ENCODE data around the gene PLK2.
A peak's percentile ranks its signal among the peaks of the same experiment; 100 is the strongest.

Gene PLK2

GRCh38 chr5:58477760-58478376 lies 18.0 kb upstream of the PLK2 start:
- no peak for DNase-seq (ENCODE audit: low spot score)

DNA sequence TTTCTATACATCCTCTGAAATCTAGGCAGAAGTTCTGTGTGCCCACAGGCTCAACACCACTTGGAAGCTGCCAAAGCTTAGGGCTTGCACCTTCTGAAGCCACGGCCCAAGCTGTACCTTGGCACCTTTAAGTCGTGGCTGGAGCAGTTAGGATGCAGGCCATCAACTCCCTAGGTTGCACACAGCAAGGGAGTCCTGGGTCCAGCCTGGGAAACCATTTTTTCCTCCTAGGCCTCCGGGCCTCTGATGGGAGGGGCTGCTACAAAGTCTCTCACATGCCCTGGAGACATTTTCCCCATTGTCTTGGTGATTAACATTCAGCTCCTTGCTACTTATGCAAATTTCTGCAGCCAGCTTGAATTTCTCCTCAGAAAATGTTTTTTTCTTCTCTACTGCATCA lies 15.5 kb upstream of the PLK2 start:
- DNase-seq (ENCODE audit: low spot score): no peak

- no peak for DNase-seq (ENCODE audit: low spot score)
These were observed 10.0 kb upstream of the PLK2 start for GRCh38 chr5:58469896-58470295.

DNA sequence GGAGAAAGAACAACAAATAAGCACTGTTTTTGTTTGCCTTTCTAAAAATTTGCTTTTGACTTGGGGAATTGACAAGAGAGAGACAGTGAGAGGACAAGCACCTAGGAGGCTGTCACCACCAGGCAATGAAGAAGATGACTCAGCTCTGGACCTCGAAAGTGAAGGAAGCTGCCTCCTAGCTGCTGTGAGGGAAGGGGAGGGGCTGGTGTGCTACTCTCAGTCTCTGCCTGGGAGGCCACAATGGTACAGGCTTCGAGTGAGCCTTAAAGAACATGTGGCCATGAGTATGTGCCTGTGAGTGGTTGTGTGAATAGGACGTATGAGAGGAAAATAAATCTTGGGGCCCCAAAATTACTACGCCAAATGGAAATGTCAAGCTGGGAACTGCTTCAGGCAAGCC lies 7.1 kb upstream of the PLK2 start:
- DNase-seq (ENCODE audit: low spot score): no peak

DNA sequence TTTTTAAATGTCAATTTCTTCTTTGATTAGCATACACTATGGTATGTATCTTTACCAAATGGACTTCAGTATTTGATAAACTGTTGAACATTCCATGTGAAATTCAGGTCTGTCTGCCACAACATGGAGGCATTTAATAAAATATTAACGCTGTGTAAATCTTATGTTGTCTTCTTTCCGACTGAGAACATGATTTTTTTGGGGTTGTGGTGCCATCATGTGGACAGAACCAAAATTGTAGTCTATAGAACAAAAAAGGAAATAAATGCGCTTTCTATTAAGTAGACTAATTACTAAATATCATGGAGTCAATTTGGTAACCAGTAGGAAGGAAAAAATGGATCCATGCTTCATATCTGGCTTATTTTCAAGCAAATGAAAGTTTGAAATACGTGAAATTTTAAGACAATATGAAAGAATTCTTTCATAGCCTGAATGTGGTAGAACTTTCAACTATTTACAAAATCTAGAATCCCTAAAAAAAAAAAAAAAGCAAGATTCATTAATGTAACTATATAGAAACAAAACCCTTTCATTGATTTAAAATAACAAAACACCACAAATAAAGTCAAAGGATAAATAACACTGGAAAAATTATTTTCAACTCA lies 2.8 kb upstream of the PLK2 start:
- DNase-seq (ENCODE audit: low spot score): peak; percentile 28

GRCh38 chr5:58462154-58462553 lies 2.3 kb upstream of the PLK2 start:
- peak; percentile 26 for DNase-seq (ENCODE audit: low spot score)

- DNase-seq (ENCODE audit: low spot score): peak; percentile 28
These were observed 923 bp upstream of the PLK2 start for GRCh38 chr5:58460732-58461286.

DNA sequence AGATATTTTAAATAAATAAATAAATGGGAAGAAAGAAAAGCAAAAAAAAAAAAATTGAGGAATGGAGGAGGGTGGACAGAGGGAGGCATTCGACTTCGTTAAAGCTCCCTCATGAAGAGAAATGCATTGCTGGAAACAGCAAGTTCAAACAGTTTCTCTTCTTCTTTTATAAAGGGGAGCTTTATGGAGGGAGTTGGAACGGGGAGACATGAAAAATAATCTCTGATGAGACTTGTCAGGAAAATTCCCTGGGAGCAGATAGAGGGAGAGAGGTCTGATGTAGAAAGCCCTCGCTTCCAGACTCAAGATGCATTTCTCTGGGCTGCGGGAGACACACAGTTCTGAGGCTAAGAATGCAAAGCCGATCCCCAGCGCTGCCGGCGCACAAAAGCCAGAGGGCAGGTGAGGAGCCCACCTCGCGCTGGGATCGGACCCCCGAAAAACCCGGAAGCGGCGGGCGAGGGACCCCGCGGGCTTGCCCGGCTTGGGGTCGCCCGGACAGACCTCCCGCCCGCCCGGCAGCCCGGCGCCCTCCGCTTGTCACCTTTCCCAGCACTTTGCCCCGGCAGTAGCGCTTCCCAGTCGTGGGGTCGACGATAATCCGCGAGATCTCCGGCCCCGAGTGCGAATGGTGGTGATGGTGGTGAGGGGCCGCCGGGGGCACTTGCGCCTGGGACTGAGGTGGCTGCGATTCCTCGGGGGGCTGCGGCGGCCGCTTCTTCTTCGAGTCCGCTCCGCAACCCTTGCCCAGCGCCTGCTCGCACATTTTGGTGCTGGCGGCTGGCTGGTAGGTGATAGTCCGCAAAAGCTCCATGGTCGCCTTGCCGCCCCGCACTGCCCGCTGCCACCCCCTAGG lies 512 bp downstream of the PLK2 start:
- DNase-seq (ENCODE audit: low spot score): no peak

GRCh38 chr5:58458743-58459145 lies 1.1 kb downstream of the PLK2 start:
- DNase-seq (ENCODE audit: low spot score): no peak

GRCh38 chr5:58458141-58458742 lies 1.6 kb downstream of the PLK2 start:
- no peak for DNase-seq (ENCODE audit: low spot score)

DNA sequence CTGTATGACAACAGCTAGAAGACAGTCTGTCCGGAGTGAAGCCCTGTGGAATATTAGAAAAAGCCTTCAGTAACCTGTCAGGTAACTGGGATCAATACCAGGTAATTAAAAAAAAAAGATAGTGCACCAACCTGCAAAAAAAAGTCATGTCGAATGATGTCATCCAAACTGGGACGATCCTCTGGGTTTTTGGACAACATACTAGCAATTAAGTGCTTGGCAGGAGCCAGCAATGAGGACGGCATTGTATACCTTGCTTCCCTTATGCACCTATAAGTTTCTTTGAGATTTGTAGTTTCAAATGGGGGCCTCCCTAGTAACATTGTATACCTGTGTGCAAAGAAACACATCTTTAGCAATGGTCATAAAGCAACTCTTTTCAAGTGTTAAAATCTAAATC lies 2.8 kb downstream of the PLK2 start:
- no peak for DNase-seq (ENCODE audit: low spot score)

GRCh38 chr5:58456486-58456885 lies 3.4 kb downstream of the PLK2 start:
- no peak for DNase-seq (ENCODE audit: low spot score)

- no peak for DNase-seq (ENCODE audit: low spot score)
These were observed 3.9 kb downstream of the PLK2 start for GRCh38 chr5:58456026-58456425.

GRCh38 chr5:58455480-58455879 lies 4.4 kb downstream of the PLK2 start:
- no peak for DNase-seq (ENCODE audit: low spot score)

GRCh38 chr5:58455066-58455465 lies 4.8 kb downstream of the PLK2 start:
- no peak for DNase-seq (ENCODE audit: low spot score)

GRCh38 chr5:58454025-58454424 lies 5.9 kb downstream of the PLK2 start:
- DNase-seq (ENCODE audit: low spot score): no peak

GRCh38 chr5:58453306-58453705 lies 6.6 kb downstream of the PLK2 start:
- DNase-seq (ENCODE audit: low spot score): no peak

DNA sequence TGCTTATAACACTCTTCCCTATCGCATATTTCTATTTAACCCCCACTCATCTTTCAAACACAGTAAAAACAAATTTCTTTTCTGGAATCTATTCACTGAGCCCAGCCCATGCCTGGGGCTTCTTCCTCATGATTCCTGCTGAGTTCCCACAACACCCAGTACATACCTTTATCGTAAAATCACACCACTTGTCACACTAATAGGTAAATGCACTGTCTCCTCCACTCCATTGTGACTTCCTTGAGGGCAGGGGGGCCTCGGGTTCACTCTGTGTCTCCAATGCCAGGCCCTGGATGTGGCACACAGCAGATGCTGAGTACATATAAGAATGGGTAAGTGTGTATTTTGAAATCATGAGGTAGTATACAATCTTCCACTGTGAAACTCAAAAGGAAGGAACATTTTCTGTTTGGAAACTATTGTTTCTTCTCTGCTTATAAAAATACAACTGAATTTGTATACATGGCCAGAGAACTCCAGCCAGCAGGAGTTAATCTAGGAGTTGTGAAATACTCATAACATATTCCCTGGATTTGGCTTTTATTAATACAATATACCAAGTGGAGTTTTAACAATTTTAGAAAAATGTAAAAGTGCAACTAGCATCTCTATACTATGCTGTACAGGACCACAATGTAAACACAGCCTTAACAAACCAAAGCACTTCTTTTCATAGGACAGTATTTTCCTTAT lies 7.2 kb downstream of the PLK2 start:
- no peak for DNase-seq (ENCODE audit: low spot score)

DNA sequence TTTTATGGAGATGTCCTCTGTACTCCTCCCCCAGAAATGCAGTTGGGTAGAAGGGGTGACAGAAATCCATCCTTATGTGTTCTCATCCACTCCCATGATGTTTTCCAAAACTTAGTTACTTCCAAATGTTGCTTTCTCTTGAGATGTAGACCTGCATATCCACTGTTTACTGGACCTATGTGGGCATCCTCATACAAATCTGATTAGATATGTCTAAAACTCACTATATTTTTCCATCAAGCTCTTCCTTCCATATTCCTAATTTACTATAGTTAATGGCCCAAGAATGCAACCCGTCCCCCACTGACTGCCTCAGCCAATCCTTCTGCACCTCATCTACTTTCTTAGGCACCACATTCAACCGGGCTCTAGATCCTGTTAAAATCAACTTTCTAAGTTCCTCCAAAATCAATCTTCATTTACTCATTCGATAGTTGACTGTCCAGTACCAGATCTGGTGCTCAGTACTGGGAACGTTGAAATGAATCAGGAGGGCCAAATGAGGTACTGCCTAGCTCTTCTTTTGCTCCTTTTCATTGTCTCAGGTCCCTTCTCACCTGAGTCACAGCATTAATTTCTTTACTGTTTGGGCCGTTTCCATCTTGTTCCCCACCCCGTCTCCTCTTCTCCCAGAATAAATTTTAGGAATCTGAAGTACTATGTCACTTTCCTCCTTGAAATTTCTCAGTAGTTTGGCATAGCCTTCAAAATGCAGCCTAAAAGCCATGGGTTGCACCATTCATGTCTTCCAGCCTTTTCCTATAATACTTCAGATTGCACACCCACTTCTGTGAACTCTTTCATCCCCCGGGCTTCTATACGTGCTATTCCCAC lies 7.9 kb downstream of the PLK2 start:
- DNase-seq (ENCODE audit: low spot score): no peak

DNA sequence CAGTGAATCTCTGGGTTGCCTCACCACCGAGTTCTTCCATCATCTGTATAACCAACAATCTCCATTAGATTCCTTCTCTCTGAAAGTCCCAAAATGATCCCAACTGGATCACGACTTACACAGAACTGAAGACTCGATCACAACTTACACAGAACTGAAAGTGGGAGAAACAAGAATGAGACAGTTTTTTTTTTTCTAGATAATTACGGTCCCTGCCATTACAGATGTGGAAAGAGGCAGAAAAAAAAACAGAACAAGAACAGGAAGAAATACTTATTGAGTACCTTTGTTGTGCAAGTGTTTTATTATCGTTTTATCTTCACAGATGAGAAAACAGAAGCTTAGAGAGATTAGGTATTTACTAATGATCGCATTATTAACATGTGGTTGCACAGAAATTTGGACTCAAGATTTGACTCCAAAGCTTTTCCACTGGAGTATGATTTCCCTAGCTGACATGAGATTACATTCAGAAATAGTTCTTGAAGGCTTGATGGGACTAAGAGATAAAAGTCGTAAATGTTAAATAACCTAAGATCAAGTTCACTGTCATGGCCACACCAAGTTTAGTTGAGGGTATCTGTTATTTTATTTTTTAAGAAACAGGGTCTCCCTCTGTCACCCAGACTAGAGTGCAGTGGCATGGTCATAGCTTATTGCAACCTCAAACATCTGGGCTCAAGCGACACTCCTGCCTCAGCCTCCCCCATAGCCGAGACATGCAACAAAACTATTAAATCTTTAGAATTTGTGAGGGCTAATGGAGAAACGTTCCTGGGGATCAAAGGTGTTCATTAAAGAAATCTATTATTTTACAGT lies 8.9 kb downstream of the PLK2 start:
- no peak for DNase-seq (ENCODE audit: low spot score)
